ENCODE measurements around the gene ATP6V0D1.

DNA sequence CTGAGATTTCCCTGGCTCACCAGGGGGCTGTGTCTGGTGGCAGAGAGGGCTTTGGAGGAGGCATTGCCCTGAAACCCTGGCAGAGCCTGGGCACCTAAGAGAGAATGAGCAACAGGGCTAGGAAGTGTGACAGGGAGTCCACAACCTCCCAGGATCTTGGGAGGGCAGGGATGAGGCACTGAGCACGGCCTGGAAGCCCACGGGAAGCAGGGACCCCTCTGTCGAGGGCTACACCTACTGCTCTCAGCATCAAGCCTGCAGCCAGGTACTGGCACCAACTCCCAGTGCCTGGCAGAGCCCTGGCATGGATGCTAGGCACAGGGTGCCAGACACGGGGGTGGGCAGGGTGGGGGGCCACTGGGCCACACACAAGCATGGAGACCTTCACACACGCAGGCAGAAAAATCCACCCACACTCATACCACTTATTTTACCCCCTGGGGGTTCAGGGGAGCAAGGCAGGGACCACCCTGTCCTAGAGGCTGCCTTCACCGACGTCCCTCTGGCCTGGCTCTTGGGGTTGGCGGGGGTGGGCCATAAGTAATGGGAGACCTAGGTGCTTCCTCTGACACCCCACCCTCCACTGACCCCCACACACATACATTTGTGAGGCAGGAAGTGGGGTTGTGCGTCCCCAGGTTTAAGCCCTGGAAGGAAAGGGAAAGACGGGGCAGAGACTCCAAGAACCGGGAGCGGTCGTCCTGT, 51.0 kb downstream of the ATP6V0D1 start:
- TF ChIP-seq CTCF (conservative IDR thresholded peaks at IDR 0.05; ENCODE audit: low read depth in 2 of 2), result no peak
- TF ChIP-seq ZNF114 (CRISPR knock-in tag; IDR thresholded peaks at IDR 0.05), result no peak
- TF ChIP-seq POLR2AphosphoS5 (IDR thresholded peaks at IDR 0.05; ENCODE audit: low read depth), result no peak
- no peak for TF ChIP-seq EZH2 (IDR thresholded peaks at IDR 0.05; ENCODE audit: low read depth, unreplicated experiment)
- TF ChIP-seq, protein P1, sequence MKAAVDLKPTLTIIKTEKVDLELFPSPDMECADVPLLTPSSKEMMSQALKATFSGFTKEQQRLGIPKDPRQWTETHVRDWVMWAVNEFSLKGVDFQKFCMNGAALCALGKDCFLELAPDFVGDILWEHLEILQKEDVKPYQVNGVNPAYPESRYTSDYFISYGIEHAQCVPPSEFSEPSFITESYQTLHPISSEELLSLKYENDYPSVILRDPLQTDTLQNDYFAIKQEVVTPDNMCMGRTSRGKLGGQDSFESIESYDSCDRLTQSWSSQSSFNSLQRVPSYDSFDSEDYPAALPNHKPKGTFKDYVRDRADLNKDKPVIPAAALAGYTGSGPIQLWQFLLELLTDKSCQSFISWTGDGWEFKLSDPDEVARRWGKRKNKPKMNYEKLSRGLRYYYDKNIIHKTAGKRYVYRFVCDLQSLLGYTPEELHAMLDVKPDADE (IDR thresholded peaks at IDR 0.05), result no peak
